ENCODE measurements around the gene TXN2.
"Not testable (repeated sequence)": the region's sequence is repeated elsewhere in the genome, so short reads cannot be mapped to it uniquely, and the experiment has no call there.

The TXN2 gene

GRCh38 chr22:36454916-36455570 lies 26.4 kb downstream of the TXN2 start:
- DNase-seq, result peak; percentile 64

GRCh38 chr22:36453855-36454378 lies 27.5 kb downstream of the TXN2 start:
- no peak for DNase-seq

- not testable (repeated sequence) for DNase-seq
These were observed 28.3 kb downstream of the TXN2 start for GRCh38 chr22:36452978-36453607.

- no peak for DNase-seq
These were observed 29.0 kb downstream of the TXN2 start for GRCh38 chr22:36452250-36452977.

- DNase-seq, result not testable (repeated sequence)
These were observed 30.5 kb downstream of the TXN2 start for GRCh38 chr22:36450923-36451322.

- no peak for DNase-seq
These were observed 31.8 kb downstream of the TXN2 start for GRCh38 chr22:36449596-36450175.

- no peak for DNase-seq
These were observed 33.8 kb downstream of the TXN2 start for GRCh38 chr22:36447632-36448031.

GRCh38 chr22:36445158-36445668 lies 36.2 kb downstream of the TXN2 start:
- DNase-seq, result no peak

- DNase-seq, result no peak
These were observed 38.2 kb downstream of the TXN2 start for GRCh38 chr22:36443198-36443770.

GRCh38 chr22:36442506-36443197 lies 38.8 kb downstream of the TXN2 start:
- DNase-seq, result no peak

- DNase-seq, result no peak
These were observed 40.9 kb downstream of the TXN2 start for GRCh38 chr22:36440429-36441002.

GRCh38 chr22:36439481-36440271 lies 41.8 kb downstream of the TXN2 start:
- DNase-seq, result no peak

GRCh38 chr22:36435516-36436415 lies 45.7 kb downstream of the TXN2 start:
- peak; percentile 85 for DNase-seq

- DNase-seq, result peak; percentile 85
These were observed 47.9 kb downstream of the TXN2 start for GRCh38 chr22:36433318-36434231.

GRCh38 chr22:36432592-36433317 lies 48.7 kb downstream of the TXN2 start:
- no peak for DNase-seq

- no peak for DNase-seq
These were observed 49.5 kb downstream of the TXN2 start for GRCh38 chr22:36431977-36432376.

GRCh38 chr22:36430863-36431262 lies 50.6 kb downstream of the TXN2 start:
- DNase-seq, result no peak

GRCh38 chr22:36427952-36428351 lies 53.5 kb downstream of the TXN2 start:
- DNase-seq, result not testable (repeated sequence)
